WI38 (cell line): Measurements from ENCODE around the gene TMEM244.
"Not testable (repeated sequence)": the region's sequence is repeated elsewhere in the genome, so short reads cannot be mapped to it uniquely, and the experiment has no call there.

Source experiments
- H3K4me3 ChIP-seq: 2 replicates; pipeline ENCODE4 v1.5.1; 2011; ENCODE audit warnings: low read depth, mild to moderate bottlenecking, control low read depth, low read length
- TF ChIP-seq, protein P1 (sequence below): IDR thresholded peaks from 2 replicates; pipeline ENCODE4 v1.5.1; 2012; ENCODE audit warnings: low read depth, mild to moderate bottlenecking, control low read depth, low read length

TMEM244 gene

DNA sequence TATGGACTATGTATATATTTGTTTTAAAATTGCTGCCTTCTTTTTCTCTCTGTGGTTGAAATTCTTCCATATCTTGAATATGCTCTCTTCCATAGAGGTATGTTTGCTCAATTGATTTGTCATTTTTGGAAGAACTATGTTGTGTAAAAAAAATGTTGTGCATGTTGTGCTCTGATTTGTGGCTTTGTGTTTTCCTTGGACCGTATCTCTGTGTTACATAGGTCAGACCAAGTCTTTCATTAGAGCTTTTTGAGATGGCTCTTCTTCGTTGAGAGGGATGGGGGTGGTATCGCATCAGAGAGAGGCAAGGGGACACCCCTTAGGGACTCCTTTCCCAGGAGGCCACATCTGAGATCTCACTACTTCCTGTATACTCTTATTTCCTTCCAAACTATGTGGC lies 43.8 kb downstream of the TMEM244 start:
- H3K4me3 ChIP-seq: no peak overlapping the region
- TF ChIP-seq, protein P1, sequence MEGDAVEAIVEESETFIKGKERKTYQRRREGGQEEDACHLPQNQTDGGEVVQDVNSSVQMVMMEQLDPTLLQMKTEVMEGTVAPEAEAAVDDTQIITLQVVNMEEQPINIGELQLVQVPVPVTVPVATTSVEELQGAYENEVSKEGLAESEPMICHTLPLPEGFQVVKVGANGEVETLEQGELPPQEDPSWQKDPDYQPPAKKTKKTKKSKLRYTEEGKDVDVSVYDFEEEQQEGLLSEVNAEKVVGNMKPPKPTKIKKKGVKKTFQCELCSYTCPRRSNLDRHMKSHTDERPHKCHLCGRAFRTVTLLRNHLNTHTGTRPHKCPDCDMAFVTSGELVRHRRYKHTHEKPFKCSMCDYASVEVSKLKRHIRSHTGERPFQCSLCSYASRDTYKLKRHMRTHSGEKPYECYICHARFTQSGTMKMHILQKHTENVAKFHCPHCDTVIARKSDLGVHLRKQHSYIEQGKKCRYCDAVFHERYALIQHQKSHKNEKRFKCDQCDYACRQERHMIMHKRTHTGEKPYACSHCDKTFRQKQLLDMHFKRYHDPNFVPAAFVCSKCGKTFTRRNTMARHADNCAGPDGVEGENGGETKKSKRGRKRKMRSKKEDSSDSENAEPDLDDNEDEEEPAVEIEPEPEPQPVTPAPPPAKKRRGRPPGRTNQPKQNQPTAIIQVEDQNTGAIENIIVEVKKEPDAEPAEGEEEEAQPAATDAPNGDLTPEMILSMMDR: no peak

DNA sequence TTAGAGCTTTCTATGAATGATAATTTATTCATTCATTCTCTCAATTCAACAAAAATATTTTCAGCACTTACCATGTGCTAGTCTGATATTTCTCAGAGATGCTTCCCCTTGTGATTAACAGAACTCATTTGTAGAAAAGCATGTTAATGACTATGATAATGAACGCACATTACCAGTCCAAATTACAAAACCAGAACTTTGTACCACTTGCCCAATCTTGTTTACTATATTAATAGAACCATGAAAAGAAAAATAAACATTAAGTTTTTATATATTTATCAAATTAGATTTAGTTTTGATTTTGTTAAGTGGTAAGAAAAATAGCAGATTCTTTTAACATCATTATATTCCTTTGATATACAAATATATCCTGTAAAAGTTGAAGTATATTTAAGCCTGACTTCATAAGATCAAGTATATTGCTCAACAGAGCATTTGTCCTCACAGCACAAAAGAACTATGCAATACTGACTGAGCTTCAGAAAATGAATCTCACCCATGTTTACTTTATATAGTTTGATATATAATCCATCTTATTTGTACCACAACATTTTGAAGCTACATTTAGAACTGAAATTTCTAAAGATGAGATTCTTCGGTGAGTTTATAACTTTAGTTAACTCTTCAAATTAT lies 48.9 kb downstream of the TMEM244 start:
- TF ChIP-seq, protein P1: no peak

DNA sequence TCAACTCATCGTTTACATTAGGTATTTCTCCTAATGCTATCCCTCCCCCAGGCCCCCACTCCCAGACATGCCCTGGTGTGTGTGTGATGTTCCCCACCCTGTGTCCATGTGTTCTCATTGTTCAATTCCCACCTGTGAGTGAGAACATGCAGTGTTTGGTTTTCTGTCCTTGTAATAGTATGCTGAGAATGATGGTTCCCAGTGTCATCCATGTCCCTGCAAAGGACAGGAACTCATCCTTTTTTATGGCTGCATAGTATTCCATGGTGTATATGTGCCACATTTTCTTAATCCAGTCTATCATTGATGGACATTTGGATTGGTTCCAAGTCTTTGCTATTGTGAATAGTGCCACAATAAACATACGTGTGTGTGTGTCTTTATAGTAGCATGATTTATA lies 54.0 kb downstream of the TMEM244 start:
- not testable (repeated sequence) for H3K4me3 ChIP-seq

More for the DNA sequence above, 48.9 kb downstream of the TMEM244 start:
- no peak overlapping the region for H3K4me3 ChIP-seq

DNA sequence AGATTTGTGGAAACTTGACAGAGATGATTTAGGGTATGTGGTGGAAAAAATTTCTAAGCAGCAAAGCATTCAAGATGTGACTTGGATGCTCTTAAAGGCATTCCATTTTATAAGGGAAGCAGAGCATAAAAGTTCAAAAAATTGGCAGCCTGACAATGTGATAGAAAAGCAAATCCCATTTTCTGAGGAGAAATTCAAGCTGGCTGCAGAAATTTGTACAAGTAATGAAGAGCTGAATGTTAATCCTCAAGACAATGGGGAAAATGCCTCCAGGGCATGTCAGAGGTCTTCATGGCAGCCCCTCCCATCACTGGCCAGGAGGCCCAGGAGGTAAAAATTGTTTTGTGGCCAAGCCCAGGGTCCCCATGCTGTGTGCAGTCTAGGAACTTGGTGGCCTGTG lies 58.2 kb downstream of the TMEM244 start:
- H3K4me3 ChIP-seq: not testable (repeated sequence)

DNA sequence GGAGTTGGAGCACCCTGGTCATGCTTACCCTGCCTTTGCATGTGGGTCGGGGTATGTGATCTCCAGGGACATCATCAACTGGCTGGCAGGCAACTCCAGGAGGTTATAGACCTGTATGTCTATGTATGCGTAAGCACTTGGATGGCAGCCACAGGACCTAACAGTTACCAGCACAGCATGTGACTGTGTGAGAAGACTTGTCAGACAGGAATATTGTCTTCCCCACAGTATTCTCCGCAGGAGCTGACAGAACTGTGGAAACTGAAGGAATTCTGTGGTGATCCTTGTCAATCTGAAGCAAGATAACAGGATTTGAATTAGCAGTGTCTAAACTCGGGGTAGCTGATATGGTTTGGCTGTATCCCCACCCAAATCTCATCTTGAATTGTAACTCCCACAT lies 59.2 kb downstream of the TMEM244 start:
- TF ChIP-seq, protein P1: no peak
- no peak overlapping the region for H3K4me3 ChIP-seq

DNA sequence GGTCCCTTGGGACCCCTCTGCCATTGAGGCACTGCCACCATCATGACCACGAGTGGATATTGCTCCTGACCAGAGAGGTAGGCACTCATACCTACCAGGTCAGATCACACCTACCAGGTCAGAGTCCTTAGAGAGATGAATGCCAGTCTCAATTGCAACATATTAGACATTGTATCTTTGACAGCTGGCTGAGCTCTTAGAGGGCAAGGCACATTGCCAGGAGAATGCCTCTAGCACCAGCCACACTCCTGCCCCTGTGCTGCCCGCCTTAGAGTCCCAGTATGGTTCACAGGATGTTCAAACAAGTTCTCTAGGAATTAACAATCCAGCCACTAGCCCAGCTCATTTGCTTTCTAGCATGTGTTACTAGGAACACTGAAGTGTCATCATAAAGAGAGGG lies 65.9 kb downstream of the TMEM244 start:
- H3K4me3 ChIP-seq: no peak overlapping the region
- TF ChIP-seq, protein P1: no peak

DNA sequence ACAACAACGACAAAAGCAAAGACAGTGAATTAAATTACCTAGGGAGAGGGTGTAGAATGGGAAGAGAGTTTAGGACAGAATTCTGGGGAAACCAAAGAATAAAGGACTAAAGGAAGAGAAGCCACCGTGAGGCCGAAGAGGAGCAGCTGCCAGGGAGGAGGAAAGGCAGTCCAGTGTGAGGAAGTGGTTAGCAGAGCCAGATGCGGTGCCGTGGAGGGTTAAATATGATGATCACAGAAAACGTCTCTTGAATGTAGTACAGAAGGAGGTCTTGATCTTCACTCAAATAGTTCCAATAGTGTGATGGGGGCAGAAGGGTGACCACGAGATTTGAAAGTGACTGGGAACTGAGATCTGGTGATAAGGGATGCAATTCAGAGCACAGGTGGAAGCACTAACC lies 67.7 kb downstream of the TMEM244 start:
- TF ChIP-seq, protein P1: no peak
- H3K4me3 ChIP-seq: no peak overlapping the region

DNA sequence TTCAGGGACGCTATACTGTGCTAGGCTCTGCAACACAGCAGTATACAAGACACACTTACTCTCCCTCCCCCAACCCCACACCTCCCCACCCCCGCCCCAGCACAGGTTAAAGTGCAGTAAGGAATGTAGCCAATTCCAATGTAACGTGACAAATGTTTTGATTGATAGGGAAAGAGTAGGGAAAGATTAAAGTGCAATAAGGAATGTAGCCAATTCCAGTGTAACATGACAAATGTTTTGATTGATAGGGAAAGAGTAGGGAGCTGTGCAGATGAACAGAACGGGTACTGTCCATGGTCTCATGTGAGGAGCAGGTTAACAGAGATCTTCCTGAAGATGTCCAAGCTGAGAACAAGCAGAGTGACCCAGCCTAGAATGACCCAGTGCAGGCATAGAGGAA lies 69.1 kb downstream of the TMEM244 start:
- no peak overlapping the region for H3K4me3 ChIP-seq
- TF ChIP-seq, protein P1: no peak
